ENCODE measurements around the gene BPIFB1.

BPIFB1 gene

DNA sequence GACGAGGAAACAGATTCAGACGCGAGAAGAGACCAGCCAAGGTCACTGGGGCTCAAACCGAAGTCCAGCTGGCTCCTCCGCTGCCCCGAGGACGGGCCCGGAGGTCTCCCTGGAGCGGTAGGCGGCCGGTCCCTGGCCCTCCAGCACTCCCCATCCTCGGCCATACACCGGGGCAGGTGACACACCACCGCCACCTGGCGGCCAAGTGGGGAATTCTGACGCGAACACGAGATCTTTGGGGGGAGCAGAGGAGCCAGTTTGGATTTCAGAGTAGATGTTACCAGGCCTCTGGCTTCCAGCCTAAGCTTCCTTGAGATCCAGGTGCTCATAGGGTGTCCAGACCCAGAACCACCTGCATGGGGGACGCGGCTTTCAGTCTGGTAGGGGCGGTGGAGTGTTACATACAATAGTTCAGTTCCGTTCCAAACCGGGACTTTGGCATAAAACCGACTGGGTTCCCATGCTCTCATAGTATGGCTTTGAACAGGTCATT is 16.1 kb downstream of the BPIFB1 start:
- DNase-seq (ENCODE audit: low spot score), result peak; percentile 78

DNA sequence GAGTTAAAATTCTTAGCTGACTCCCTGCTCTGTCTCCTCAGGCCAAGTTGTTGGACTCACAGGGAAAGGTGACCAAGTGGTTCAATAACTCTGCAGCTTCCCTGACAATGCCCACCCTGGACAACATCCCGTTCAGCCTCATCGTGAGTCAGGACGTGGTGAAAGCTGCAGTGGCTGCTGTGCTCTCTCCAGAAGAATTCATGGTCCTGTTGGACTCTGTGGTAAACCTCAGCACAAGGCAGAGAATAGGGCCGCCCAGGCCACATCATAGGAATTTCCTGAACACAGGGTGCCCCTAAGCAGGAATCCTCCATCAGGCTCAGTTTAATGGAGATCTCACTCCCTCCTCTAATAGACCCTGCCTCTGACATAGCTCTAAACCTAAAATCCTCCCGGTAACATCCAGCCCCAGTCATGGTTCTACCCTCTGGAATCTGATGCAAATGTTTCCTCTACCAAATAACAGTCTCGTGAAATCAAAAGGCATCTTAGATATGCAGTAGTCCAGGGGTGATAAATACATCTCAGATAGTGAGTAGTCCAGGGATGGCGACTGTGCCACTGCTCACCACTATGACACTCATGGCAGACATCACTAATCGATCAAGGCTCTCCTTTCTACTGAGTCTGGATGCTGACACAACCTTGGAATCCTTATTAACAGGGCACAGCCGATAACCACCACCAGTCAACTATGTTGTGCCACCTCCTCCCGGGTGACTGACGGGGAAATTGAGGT is 18.3 kb downstream of the BPIFB1 start:
- peak; percentile 46 for DNase-seq (ENCODE audit: low spot score)

GRCh38 chr20:33303595-33303994 is 20.6 kb downstream of the BPIFB1 start:
- no peak for DNase-seq (ENCODE audit: low spot score)

DNA sequence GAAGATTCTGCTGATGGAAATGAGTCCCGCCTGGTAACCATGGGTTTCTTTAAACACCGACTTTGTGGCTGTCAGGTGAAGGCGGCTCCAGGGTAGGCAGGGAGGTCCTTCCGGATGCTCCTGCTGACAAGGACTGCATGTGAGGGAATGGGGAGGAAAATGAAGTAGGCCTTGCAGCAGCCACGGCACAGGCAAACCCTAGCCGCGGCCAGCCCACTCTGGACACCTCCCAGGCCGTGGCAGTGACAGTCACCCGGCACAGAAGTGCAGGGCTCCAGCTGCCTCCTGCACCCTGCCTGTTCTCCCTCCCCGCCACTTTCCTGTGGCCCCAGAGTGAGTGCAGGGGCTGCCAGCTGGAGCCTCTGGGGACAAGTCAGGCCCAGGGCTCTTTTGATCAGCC is 21.0 kb downstream of the BPIFB1 start:
- DNase-seq (ENCODE audit: low spot score), result no peak

DNA sequence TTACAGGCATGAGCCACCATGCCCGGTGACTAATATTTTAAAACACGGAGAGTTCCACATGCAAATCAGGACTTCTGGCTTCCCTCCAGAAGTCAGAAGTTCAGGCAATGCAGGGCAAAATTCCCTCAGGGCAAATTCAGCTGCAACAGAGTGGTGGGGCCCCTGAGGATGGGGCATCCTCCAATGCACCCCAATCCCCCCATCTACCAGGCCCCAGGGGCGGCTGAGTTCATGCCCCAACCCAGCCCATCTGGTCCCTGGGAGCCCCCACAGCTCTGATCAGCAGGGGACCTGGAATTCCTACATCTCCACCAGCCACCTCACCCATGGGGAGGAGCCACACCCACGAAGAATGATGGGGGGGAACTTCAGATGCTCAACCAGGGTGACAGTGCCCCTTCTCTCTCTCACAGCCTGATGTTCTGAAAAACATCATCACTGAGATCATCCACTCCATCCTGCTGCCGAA is 22.6 kb downstream of the BPIFB1 start:
- no peak for DNase-seq (ENCODE audit: low spot score)

DNA sequence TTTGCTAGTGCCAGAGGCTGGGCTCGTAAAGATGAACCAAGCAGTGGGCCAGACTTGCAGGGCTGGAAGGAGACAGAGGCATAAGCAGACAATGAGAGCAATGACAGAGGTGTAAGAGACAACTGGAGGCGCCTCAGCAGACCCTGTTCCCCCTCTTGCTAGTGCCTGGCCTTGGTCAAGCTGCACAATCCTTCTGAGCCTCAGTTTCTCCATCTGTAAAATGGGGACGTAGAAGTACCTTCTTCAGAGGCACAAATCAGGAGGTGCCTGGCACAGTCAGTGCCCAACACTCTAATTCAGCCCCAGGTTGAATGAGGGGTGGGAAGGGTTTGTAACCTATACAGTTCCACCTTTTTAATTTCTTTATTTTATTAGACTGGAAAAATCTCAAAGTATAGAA is 23.2 kb downstream of the BPIFB1 start:
- DNase-seq (ENCODE audit: low spot score), result no peak

- no peak for DNase-seq (ENCODE audit: low spot score)
Observed at GRCh38 chr20:33306807-33307206, 23.8 kb downstream of the BPIFB1 start.

GRCh38 chr20:33308668-33309067 is 25.7 kb downstream of the BPIFB1 start:
- no peak for DNase-seq (ENCODE audit: low spot score)

- DNase-seq (ENCODE audit: low spot score), result no peak
Observed at GRCh38 chr20:33309631-33310030, 26.6 kb downstream of the BPIFB1 start.

- DNase-seq (ENCODE audit: low spot score), result no peak
Observed at GRCh38 chr20:33310327-33310899, 27.4 kb downstream of the BPIFB1 start.

GRCh38 chr20:33311011-33311410 is 28.0 kb downstream of the BPIFB1 start:
- no peak for DNase-seq (ENCODE audit: low spot score)

- DNase-seq (ENCODE audit: low spot score), result no peak
Observed at GRCh38 chr20:33311996-33312395, 29.0 kb downstream of the BPIFB1 start.

DNA sequence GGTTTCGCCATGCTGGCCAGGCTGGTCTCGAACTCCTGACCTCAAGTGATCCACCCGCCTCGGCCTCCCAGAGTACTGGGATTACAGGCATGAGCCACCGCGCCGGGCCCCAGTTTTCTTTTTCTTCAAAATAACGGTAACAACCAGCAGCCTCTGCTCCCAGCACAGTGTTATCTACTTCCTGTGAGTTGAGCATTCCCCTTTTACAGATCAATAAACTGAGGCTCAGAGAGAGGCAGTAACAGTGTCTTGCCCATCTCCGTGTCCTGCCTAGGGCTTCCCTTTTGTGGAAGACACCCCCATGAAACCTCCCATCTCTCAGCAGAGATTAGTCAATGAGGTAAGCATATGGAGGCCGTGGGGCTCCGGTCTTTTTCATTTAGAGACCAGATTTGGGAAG is 29.6 kb downstream of the BPIFB1 start:
- no peak for DNase-seq (ENCODE audit: low spot score)

- DNase-seq (ENCODE audit: low spot score), result no peak
Observed at GRCh38 chr20:33313686-33314314, 30.8 kb downstream of the BPIFB1 start.

DNA sequence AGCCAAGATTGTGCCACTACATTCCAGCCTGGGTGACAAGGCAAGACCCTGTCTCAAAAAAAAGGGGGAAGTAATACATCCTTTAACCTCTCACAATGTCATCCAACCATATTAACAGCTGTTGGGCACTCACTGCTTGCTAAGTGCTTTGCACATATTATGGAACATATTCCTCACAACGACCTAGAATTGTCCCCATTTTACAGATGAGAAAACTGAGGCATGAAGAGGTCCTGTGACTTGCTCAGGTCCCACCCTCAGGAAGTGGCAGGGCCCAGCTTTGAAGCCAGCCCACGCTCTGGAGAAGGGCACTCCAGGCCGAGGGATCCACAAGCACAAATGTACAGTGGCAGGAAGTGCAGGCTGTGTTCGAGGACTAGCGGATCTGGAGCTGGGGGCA is 33.3 kb downstream of the BPIFB1 start:
- DNase-seq (ENCODE audit: low spot score), result no peak

DNA sequence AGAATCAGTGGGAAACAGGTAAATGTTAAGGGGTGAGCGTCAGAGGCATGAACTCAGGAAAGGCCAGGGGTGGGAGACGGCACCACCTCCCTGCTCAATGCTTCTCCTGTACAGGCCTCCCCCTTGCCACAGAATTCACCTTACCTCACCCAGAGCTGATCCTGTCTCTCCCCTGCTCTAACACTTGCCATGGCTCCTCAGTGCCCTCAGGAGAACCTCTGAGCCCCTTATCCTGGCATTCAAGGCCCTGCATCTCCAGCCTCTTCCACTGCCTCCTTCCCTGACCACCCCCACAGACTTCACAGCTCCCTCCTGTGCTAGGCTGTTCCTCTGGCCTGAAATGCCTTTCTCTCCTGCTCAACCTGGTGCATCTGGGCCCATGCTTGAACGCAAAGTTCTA is 33.9 kb downstream of the BPIFB1 start:
- DNase-seq (ENCODE audit: low spot score), result no peak

DNA sequence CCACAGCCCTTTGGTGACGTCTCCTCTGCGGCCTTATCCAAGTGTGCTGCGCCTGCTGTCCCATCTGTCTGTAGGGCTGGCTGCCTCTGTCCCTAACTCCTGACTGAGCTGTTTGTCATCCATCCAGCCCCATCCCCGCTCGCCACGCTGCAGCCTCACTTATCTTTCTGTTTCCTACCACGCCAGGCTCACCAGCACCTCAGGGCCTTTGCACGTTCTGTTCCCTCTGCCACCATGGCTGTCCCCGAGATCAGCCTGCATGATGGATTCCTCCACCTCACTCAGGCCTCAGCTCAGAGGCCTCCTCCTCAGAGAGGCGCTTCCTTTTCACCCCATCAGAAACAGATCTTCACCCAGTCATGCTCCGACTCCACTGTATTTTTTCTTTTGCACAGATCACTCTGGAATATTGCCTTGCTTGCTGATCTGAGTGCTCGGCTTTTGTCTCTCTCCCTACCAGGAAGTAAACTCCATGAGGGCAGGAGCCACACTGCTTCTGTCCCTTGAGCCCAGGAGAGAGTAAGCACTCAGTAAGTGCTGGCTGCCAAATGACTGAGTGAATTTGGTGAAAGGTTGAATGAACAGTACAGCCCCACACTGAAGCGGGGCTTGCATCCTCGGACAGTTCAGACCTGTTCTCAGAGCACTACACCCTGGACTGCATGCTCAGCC is 34.5 kb downstream of the BPIFB1 start:
- DNase-seq (ENCODE audit: low spot score), result no peak

DNA sequence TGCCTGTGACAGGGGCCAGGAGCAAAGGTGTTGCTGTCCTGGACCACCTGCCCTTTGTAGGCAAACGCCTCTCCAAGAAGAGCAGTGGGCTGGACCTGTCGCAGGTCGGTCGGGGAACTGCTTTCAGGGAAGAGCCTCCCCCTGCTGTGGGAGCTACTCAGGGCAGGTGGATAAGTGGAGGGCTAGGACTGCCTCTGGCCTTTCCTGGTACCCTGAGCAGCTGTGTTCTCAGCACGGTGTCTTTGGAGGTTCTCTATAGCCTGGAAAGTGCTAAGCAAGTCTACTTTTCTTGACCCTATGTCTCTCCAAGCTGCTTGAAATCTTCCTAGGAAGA is 35.0 kb downstream of the BPIFB1 start:
- no peak for DNase-seq (ENCODE audit: low spot score)

- no peak for DNase-seq (ENCODE audit: low spot score)
Observed at GRCh38 chr20:33320006-33320405, 37.0 kb downstream of the BPIFB1 start.

- no peak for DNase-seq (ENCODE audit: low spot score)
Observed at GRCh38 chr20:33322456-33322855, 39.4 kb downstream of the BPIFB1 start.

GRCh38 chr20:33323236-33323635 is 40.2 kb downstream of the BPIFB1 start:
- DNase-seq (ENCODE audit: low spot score), result no peak

- DNase-seq (ENCODE audit: low spot score), result no peak
Observed at GRCh38 chr20:33325350-33325749, 42.3 kb downstream of the BPIFB1 start.

All from hepatic stellate cell (primary cell).